H9 (cell line): ENCODE measurements around the gene MIR17HG. TPM values are rescaled to one million over a fixed set of nuclear protein-coding genes. Genes with fewer than 3 reads are reported as not detected.

Experiments
- DNase-seq: peaks from one replicate; pipeline ENCODE4 v3.0.0-alpha.2; 2017
- H2AFZ ChIP-seq: one replicate; pipeline ENCODE4 v1.6.1; 2013; ENCODE audit warnings: mild to moderate bottlenecking, low read length, control low read depth, moderate library complexity
- H2AK5ac ChIP-seq: 2 replicates; pipeline ENCODE4 v1.6.1; 2013; ENCODE audit warnings: low read length, control low read depth, mixed read lengths; ENCODE audit not compliant: insufficient read length
- H2BK120ac ChIP-seq: one replicate; pipeline ENCODE4 v1.6.1; 2013; ENCODE audit warnings: low read depth, mild to moderate bottlenecking, low read length, control low read depth, inconsistent platforms; ENCODE audit not compliant: poor library complexity, severe bottlenecking
- H2BK12ac ChIP-seq: 2 replicates; pipeline ENCODE4 v1.6.1; 2013; ENCODE audit warnings: low read length, control low read depth, mixed read lengths, low read depth; ENCODE audit not compliant: insufficient read length
- H2BK15ac ChIP-seq: 2 replicates; pipeline ENCODE4 v1.6.1; 2013; ENCODE audit warnings: low read depth, low read length, control low read depth
- H2BK20ac ChIP-seq: one replicate; pipeline ENCODE4 v1.6.1; 2013; ENCODE audit warnings: low read depth, mild to moderate bottlenecking, low read length, control low read depth, inconsistent platforms; ENCODE audit not compliant: poor library complexity, severe bottlenecking
- H2BK5ac ChIP-seq: 2 replicates; pipeline ENCODE4 v1.6.1; 2013; ENCODE audit warnings: low read length, control low read depth, mixed read lengths; ENCODE audit not compliant: insufficient read length
- H3K14ac ChIP-seq: 2 replicates; pipeline ENCODE4 v1.6.1; 2013; ENCODE audit warnings: low read length, control low read depth; ENCODE audit not compliant: insufficient read depth
- H3K18ac ChIP-seq: 2 replicates; pipeline ENCODE4 v1.6.1; 2013; ENCODE audit warnings: low read depth, mild to moderate bottlenecking, mixed read lengths, low read length, control low read depth; ENCODE audit not compliant: insufficient read length
- H3K23ac ChIP-seq: 2 replicates; pipeline ENCODE4 v1.6.1; 2013; ENCODE audit warnings: low read length, control low read depth, mixed read lengths, low read depth; ENCODE audit not compliant: insufficient read length
- H3K23me2 ChIP-seq: 2 replicates; pipeline ENCODE4 v1.6.1; 2013; ENCODE audit warnings: low read depth, mild to moderate bottlenecking, mixed read lengths, low read length, control low read depth; ENCODE audit not compliant: insufficient read length, poor library complexity, severe bottlenecking
- H3K27ac ChIP-seq: 2 replicates; pipeline ENCODE4 v1.5.1; 2013; ENCODE audit warnings: low read length, control low read depth, mixed read lengths, low read depth; ENCODE audit not compliant: insufficient read length
- H3K27me3 ChIP-seq: 2 replicates; pipeline ENCODE4 v1.6.1; 2013; ENCODE audit warnings: low read length, control low read depth, inconsistent platforms; ENCODE audit not compliant: insufficient read depth
- H3K4ac ChIP-seq: 2 replicates; pipeline ENCODE4 v1.6.1; 2013; ENCODE audit warnings: low read depth, mild to moderate bottlenecking, control low read depth, inconsistent platforms, low read length, moderate library complexity
- H3K4me1 ChIP-seq: 2 replicates; pipeline ENCODE4 v1.6.1; 2013; ENCODE audit warnings: low read length, control low read depth, inconsistent platforms; ENCODE audit not compliant: insufficient read depth
- H3K4me2 ChIP-seq: 2 replicates; pipeline ENCODE4 v1.6.1; 2013; ENCODE audit warnings: low read length, control low read depth, mixed read lengths; ENCODE audit not compliant: insufficient read length, insufficient read depth
- H3K56ac ChIP-seq: 2 replicates; pipeline ENCODE4 v1.6.1; 2013; ENCODE audit warnings: low read depth, mild to moderate bottlenecking, mixed read lengths, low read length, control low read depth; ENCODE audit not compliant: insufficient read length
- H3K79me1 ChIP-seq: 2 replicates; pipeline ENCODE4 v1.6.1; 2013; ENCODE audit warnings: low read depth, mild to moderate bottlenecking, moderate library complexity, low read length, control low read depth, inconsistent platforms; ENCODE audit not compliant: insufficient read depth, poor library complexity, severe bottlenecking
- H3K79me2 ChIP-seq: 2 replicates; pipeline ENCODE4 v1.6.1; 2013; ENCODE audit warnings: low read length, control low read depth, inconsistent platforms; ENCODE audit not compliant: insufficient read depth
- H3K9ac ChIP-seq: 2 replicates; pipeline ENCODE4 v1.6.1; 2013; ENCODE audit warnings: low read length, control low read depth, mixed read lengths; ENCODE audit not compliant: insufficient read length; ENCODE audit errors: extremely low read depth
- H3K9me3 ChIP-seq: one replicate; pipeline ENCODE4 v1.6.1; 2013; ENCODE audit warnings: low read depth, low read length, inconsistent platforms; ENCODE audit not compliant: control insufficient read depth
- H3T11ph ChIP-seq: one replicate; pipeline ENCODE4 v1.6.1; 2013; ENCODE audit warnings: mild to moderate bottlenecking, low read length, control low read depth, inconsistent platforms
- H4K20me1 ChIP-seq: one replicate; pipeline ENCODE4 v1.6.1; 2013; ENCODE audit not compliant: control insufficient read depth, insufficient read length, insufficient read depth
- H4K5ac ChIP-seq: 2 replicates; pipeline ENCODE4 v1.6.1; 2013; ENCODE audit warnings: low read depth, mild to moderate bottlenecking, mixed read lengths, low read length, control low read depth; ENCODE audit not compliant: insufficient read length
- H4K8ac ChIP-seq: replicated peaks from 2 replicates; pipeline ENCODE4 v1.6.1; 2013; ENCODE audit warnings: low read length, control low read depth, mixed read lengths, low read depth; ENCODE audit not compliant: insufficient read length
- H4K91ac ChIP-seq: 2 replicates; pipeline ENCODE4 v1.6.1; 2013; ENCODE audit warnings: low read depth, mild to moderate bottlenecking, moderate library complexity, mixed read lengths, low read length, control low read depth; ENCODE audit not compliant: insufficient read length
- H3K27ac Mint-ChIP-seq, 3 experiments: 2 replicates in 2 of 3; 3 replicates in 1 of 3; pipeline ENCODE4 v1.8.0; 2020 to 2021; ENCODE audit warnings: mixed read lengths in 3 of 3, mild to moderate bottlenecking in 1 of 3, moderate library complexity in 1 of 3
- H3K27me3 Mint-ChIP-seq: 2 replicates; pipeline ENCODE4 v1.8.0; 2021; ENCODE audit warnings: low read depth, mild to moderate bottlenecking, moderate library complexity, mixed read lengths
- H3K36me3 Mint-ChIP-seq, 3 experiments: 2 replicates in 2 of 3; 3 replicates in 1 of 3; pipeline ENCODE4 v1.8.0; 2020 to 2021; ENCODE audit warnings: low read depth in 3 of 3, mixed read lengths in 3 of 3; ENCODE audit not compliant: insufficient read depth in 1 of 3
- H3K4me1 Mint-ChIP-seq, 2 experiments: 2 replicates each; pipeline ENCODE4 v1.8.0; 2020; ENCODE audit warnings: mixed read lengths in 2 of 2
- H3K4me3 Mint-ChIP-seq, 2 experiments: 2 replicates in 1 of 2; 3 replicates in 1 of 2; pipeline ENCODE4 v1.8.0; 2020 to 2021; ENCODE audit warnings: mild to moderate bottlenecking in 2 of 2, mixed read lengths in 2 of 2, moderate library complexity in 1 of 2
- H3K9me3 Mint-ChIP-seq, 2 experiments: 2 replicates in 1 of 2; 3 replicates in 1 of 2; pipeline ENCODE4 v1.8.0; 2020; ENCODE audit warnings: mild to moderate bottlenecking in 2 of 2, mixed read lengths in 2 of 2, moderate library complexity in 1 of 2
- WGBS: extraction: QIAGEN DNeasy Blood & Tissue Kit; methylation state at CpG from one replicate; pipeline ENCODE4 v1.1.7; 2013; ENCODE audit warnings: missing lambda C conversion rate, low lambda C conversion rate, mixed read lengths; ENCODE audit not compliant: insufficient read length; ENCODE audit errors: extremely low coverage; 5-methylcytosine and 5-hydroxymethylcytosine counted together
- total RNA-seq: library from RNA; stranded (reverse); gene quantifications from 2 replicates; pipeline ENCODE4 v1.2.1, GENCODE V29; 2021
- TF ChIP-seq, protein P1 (sequence below): fragments of 200-600 bp; sonication (generic); conservative IDR thresholded peaks from 3 replicates; pipeline ENCODE4 v1.8.0; 2021; ENCODE audit warnings: antibody characterized with exemption, mild to moderate bottlenecking

The MIR17HG gene
- total RNA-seq, 1 experiment from 2014 or later = 38.7 TPM

GRCh38 chr13:91360246-91360751, 12.8 kb downstream of the MIR17HG start:
- Histone ChIP-seq H2AK5ac (no peak overlapping the region), H3K4me1 (no peaks in the 10 kb centered on the region; the same call in 1 of the 2 replicates), H2BK12ac (no peak overlapping the region), H3K56ac (no peak overlapping the region), H3K14ac (no peak overlapping the region), H2BK15ac (no peak overlapping the region), H3T11ph (no peak overlapping the region), H3K23me2 (no peaks in the 10 kb centered on the region), H4K8ac (no peak overlapping the region), H3K18ac (no peak overlapping the region), H3K9ac (no peak overlapping the region), H4K20me1 (no peaks in the 10 kb centered on the region), H3K4ac (no peak overlapping the region), H2BK5ac (no peak overlapping the region), H4K91ac (no peak overlapping the region), H3K9me3 (no peaks in the 10 kb centered on the region), H3K27me3 (no peaks in the 10 kb centered on the region), H2BK20ac (no peak overlapping the region), H3K27ac (no peak overlapping the region), H3K23ac (no peak overlapping the region), H4K5ac (no peak overlapping the region), H3K4me2 (no peak overlapping the region), H2BK120ac (no peak overlapping the region), H3K79me1 (no peaks in the 10 kb centered on the region), H3K79me2 (no peaks in the 10 kb centered on the region), H2AFZ (no peak overlapping the region)
- H3K4me3 Mint-ChIP-seq = no peak overlapping the region; a peak in 1 of 5 replicates
- DNase-seq = no peak
- peak overlapping the region in 1 of 3 experiments; percentile 36; a peak in 2 of 7 replicates for H3K27ac Mint-ChIP-seq
- H3K36me3 Mint-ChIP-seq = peaks cover 7 to 21% (median 11%) of the 10 kb centered on the region in 3 experiments; a peak in 6 of 7 replicates
- peaks cover 1% of the 10 kb centered on the region; the same call in 1 of the 2 replicates for H3K27me3 Mint-ChIP-seq
- H3K9me3 Mint-ChIP-seq = no peaks in the 10 kb centered on the region
- no CpG with 5 or more reads among the region's 4 CpGs for WGBS
- TF ChIP-seq, protein P1, sequence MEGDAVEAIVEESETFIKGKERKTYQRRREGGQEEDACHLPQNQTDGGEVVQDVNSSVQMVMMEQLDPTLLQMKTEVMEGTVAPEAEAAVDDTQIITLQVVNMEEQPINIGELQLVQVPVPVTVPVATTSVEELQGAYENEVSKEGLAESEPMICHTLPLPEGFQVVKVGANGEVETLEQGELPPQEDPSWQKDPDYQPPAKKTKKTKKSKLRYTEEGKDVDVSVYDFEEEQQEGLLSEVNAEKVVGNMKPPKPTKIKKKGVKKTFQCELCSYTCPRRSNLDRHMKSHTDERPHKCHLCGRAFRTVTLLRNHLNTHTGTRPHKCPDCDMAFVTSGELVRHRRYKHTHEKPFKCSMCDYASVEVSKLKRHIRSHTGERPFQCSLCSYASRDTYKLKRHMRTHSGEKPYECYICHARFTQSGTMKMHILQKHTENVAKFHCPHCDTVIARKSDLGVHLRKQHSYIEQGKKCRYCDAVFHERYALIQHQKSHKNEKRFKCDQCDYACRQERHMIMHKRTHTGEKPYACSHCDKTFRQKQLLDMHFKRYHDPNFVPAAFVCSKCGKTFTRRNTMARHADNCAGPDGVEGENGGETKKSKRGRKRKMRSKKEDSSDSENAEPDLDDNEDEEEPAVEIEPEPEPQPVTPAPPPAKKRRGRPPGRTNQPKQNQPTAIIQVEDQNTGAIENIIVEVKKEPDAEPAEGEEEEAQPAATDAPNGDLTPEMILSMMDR = no peak
- H3K4me1 Mint-ChIP-seq = no peaks in the 10 kb centered on the region
